Measurements from ENCODE around the gene ASB9. TPM values are rescaled to one million over a fixed set of nuclear protein-coding genes. Genes with fewer than 3 reads are reported as not detected.

The ASB9 gene, protein sequence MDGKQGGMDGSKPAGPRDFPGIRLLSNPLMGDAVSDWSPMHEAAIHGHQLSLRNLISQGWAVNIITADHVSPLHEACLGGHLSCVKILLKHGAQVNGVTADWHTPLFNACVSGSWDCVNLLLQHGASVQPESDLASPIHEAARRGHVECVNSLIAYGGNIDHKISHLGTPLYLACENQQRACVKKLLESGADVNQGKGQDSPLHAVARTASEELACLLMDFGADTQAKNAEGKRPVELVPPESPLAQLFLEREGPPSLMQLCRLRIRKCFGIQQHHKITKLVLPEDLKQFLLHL
- not detected in 2 replicates for total RNA-seq

DNA sequence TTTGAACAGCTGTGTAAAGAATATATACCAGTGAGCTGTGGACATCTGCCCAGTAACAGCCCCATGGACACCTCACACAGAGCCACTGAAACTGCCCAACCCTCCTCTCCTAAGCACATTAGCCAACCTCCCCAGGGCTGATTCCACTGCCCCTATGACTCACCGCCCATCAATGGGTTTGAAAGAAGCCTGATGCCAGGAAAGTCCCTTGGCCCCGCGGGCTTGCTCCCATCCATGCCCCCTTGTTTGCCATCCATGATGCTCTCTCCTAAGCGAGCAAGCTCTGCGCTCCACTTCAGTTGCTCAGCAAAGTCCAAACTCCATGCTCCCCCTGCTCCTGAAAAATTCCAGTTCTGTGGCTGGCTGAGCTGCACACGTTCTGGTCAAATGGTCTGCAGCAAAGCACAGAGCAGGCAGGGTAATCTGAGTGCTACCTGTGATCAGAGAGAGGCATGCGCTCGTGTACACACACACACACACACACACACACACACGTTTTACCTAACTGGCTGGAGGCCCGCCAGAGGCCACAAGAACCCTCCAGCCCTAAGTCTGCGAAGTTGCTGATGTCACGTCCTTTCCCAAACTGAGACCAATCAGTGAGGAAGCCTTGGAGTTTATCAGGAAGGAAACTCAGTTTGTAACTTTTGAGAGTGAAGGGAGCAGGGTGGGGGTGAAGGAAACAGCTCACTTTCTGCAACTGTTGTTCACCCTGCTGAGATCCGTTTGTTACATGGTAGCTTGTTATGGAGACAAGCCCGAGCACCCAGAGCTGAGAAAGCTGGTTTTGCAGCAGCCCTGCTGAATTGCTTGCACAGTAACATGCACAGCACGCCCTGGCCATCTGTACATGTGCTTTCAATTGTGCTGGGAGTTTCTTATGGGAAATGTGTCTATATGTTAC lies at the start of gene ASB9:
ASB9 (minus strand) TSS at position 466 of the 904 bp plus-strand sequence; CDS start at position 257, 209 bp downstream.
- no peaks in the 10 kb centered on the region for H3K4me1 Mint-ChIP-seq
- no peaks in the 10 kb centered on the region for H3K9me3 Mint-ChIP-seq
- POLR2A ChIA-PET = no interaction called here
- intact Hi-C loops (cut with micrococcal nuclease) = no loop called here
- no peak within 1 kb of the TSS for H3K27ac Mint-ChIP-seq
- CTCF ChIA-PET = no interaction called here
- no peak within 1 kb of the TSS for H3K4me3 Mint-ChIP-seq
- ATAC-seq (ENCODE audit: low read depth) (no peak), DNase-seq (no peak)
- TF ChIP-seq, protein P1, sequence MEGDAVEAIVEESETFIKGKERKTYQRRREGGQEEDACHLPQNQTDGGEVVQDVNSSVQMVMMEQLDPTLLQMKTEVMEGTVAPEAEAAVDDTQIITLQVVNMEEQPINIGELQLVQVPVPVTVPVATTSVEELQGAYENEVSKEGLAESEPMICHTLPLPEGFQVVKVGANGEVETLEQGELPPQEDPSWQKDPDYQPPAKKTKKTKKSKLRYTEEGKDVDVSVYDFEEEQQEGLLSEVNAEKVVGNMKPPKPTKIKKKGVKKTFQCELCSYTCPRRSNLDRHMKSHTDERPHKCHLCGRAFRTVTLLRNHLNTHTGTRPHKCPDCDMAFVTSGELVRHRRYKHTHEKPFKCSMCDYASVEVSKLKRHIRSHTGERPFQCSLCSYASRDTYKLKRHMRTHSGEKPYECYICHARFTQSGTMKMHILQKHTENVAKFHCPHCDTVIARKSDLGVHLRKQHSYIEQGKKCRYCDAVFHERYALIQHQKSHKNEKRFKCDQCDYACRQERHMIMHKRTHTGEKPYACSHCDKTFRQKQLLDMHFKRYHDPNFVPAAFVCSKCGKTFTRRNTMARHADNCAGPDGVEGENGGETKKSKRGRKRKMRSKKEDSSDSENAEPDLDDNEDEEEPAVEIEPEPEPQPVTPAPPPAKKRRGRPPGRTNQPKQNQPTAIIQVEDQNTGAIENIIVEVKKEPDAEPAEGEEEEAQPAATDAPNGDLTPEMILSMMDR (IDR thresholded peaks at IDR 0.05) = no peak
- H3K27me3 Mint-ChIP-seq = no peaks in the 10 kb centered on the region
- no peaks in the 10 kb centered on the region for H3K36me3 Mint-ChIP-seq (ENCODE audit: low read depth)

DNA sequence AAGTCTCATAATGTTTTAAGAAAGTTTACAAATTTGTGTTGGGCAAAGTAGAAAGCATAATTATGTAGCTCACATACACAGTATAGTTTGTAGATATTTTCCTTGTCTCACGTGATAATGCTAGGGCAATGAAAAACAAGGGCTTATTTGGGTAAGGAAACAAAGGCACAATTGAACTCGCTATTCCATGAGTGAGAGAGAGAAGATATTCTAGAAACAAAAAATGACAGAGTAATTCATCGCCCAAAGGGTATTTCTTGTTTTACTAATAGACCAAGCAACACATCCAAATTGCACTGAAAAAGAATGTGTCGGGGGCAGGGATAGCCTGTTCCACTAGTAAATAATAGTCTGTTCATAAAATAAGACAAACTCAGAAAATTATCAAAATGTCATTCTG lies 49.2 kb upstream of the ASB9 start:
- TF ChIP-seq, protein P1 (IDR thresholded peaks at IDR 0.05) = no peak
- intact Hi-C loops (cut with micrococcal nuclease) = no loop called here

DNA sequence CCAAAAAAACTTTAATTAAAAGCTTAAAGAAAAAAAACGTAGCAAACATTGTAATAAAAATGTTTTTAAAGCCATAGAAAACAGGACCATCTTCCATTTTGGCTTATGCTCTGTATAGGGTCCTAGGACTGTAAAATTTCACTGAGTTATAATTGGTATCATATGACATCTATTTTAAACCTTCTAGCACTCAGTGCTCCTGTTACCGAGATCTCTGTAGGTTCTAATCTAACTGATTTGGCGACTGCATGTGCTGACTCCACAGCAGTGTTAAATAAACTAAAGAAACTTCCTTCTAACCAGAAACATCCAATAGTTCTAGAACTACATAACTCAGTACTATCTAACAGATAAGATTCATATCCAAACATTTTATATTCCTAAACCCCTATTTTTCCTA lies 45.6 kb upstream of the ASB9 start, which contains the start of gene ASB11:
ASB11 (minus strand) TSS at position 132 of the 400 bp plus-strand sequence; CDS start at position 97, 35 bp downstream.
- no peaks in the 10 kb centered on the region for H3K4me1 Mint-ChIP-seq
- ATAC-seq (ENCODE audit: low read depth) (no peak), DNase-seq (no peak)
- TF ChIP-seq, protein P1 (IDR thresholded peaks at IDR 0.05) = no peak
- no peaks in the 10 kb centered on the region for H3K9me3 Mint-ChIP-seq
- POLR2A ChIA-PET = no interaction called here
- no peaks in the 10 kb centered on the region for H3K27me3 Mint-ChIP-seq
- no peak within 1 kb of the TSS for H3K27ac Mint-ChIP-seq
- intact Hi-C loops (cut with micrococcal nuclease) = no loop called here
- H3K4me3 Mint-ChIP-seq = no peak within 1 kb of the TSS
- H3K36me3 Mint-ChIP-seq (ENCODE audit: low read depth) = peaks cover 11% of the 10 kb centered on the region
- CTCF ChIA-PET = no interaction called here

More for the DNA sequence above, 49.2 kb upstream of the ASB9 start:
- CTCF ChIA-PET = no interaction called here
- Mint-ChIP-seq H3K27ac (no peak overlapping the region), H3K9me3 (no peaks in the 10 kb centered on the region), H3K4me1 (no peaks in the 10 kb centered on the region), H3K4me3 (no peak overlapping the region), H3K36me3 (ENCODE audit: low read depth) (peaks cover 39% of the 10 kb centered on the region), H3K27me3 (no peaks in the 10 kb centered on the region)
- POLR2A ChIA-PET = no interaction called here
- ATAC-seq (ENCODE audit: low read depth) = no peak
- DNase-seq = no peak

DNA sequence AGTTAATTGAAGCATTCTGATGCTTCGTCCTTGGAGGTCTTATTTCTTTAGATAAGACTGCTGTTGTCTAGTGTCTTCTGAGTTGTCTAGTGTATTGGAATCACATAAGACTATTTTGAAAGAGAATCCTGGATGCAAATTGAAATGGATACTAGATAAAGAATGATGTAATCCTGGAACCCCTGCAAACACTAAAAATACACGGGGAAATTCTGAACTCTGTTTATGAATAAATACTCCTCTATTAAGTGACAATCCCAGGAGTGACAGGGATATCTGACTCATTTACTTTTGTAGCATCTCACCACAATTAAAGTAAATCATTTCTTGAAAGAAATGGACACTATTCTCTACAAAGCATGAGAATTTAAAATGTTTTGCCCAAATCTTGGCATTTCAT lies 44.6 kb upstream of the ASB9 start:
- CTCF ChIA-PET = no interaction called here
- POLR2A ChIA-PET = no interaction called here
- intact Hi-C loops (cut with micrococcal nuclease) = no loop called here
- Mint-ChIP-seq H3K4me3 (no peak overlapping the region), H3K36me3 (ENCODE audit: low read depth) (peaks cover 6% of the 10 kb centered on the region), H3K27me3 (no peaks in the 10 kb centered on the region), H3K27ac (no peak overlapping the region), H3K9me3 (no peaks in the 10 kb centered on the region), H3K4me1 (no peaks in the 10 kb centered on the region)
- ATAC-seq (ENCODE audit: low read depth) (no peak), DNase-seq (no peak)
- TF ChIP-seq, protein P1 (IDR thresholded peaks at IDR 0.05) = no peak

DNA sequence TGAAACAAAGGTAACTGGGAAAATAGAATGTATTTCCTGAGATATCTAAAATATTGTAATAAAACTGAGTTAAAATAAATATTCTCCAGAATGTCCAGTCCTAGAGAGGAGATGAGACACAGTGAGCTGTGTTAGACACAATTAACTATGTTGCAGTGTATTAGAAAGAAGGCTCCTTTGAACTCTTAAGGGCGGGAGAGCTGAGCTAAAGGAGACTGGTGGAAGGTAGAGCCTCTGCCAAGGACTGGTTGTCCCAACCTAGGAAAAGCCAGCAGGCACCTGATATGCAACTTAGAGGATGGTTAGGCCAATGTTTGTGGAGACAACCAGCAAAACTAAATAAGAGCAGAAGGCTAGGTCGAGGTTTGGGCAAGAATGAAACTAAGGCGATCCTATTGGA lies 41.2 kb upstream of the ASB9 start:
- CTCF ChIA-PET = no interaction called here
- no peaks in the 10 kb centered on the region for H3K9me3 Mint-ChIP-seq
- POLR2A ChIA-PET = no interaction called here
- intact Hi-C loops (cut with micrococcal nuclease) = no loop called here
- no peaks in the 10 kb centered on the region for H3K27me3 Mint-ChIP-seq
- ATAC-seq (ENCODE audit: low read depth) (no peak), DNase-seq (no peak)
- no peaks in the 10 kb centered on the region for H3K36me3 Mint-ChIP-seq (ENCODE audit: low read depth)
- no peak overlapping the region for H3K27ac Mint-ChIP-seq
- H3K4me3 Mint-ChIP-seq = no peak overlapping the region
- no peaks in the 10 kb centered on the region for H3K4me1 Mint-ChIP-seq
- TF ChIP-seq, protein P1 (IDR thresholded peaks at IDR 0.05) = no peak
